PC-9 (cell line): ENCODE results near the gene HOXB3. TPM values are rescaled to one million over a fixed set of nuclear protein-coding genes. Genes with fewer than 3 reads are reported as not detected.

Experiments
- BruUV-seq: library from RNA; stranded (reverse); fragments of 400-500 nt; replicated peaks from 2 replicates; lab custom pipeline; 2021; lab: Mats Ljungman, UMichigan
- CTCF ChIA-PET: fragments of 300-600 bp; sonication (Branson Sonifier 250); formaldehyde crosslinking; loops from one replicate; lab custom pipeline; 2022; ENCODE audit warnings: antibody characterized with exemption; lab: Charles Lee
- POLR2A ChIA-PET: fragments of 300-600 bp; sonication (Branson Sonifier 250); formaldehyde crosslinking; loops from one replicate; lab custom pipeline; 2022; ENCODE audit warnings: antibody characterized with exemption; ENCODE audit not compliant: unreplicated experiment; lab: Charles Lee
- DNase-seq, 2 experiments: peaks; one replicate each; pipeline versions ENCODE4 v3.0.0 to v3.0.0-alpha.2; 2015 to 2022; ENCODE audit warnings: mixed read lengths in 1 of 2
- H2AFZ ChIP-seq: fragments of 200-600 bp; sonication (generic); 2 replicates; pipeline ENCODE4 v1.8.1; 2017; ENCODE audit warnings: antibody characterized with exemption
- H3F3A ChIP-seq: fragments of 200-600 bp; sonication (generic); 2 replicates; pipeline ENCODE4 v1.8.1; 2017; ENCODE audit warnings: antibody characterized with exemption, mild to moderate bottlenecking, low read depth; ENCODE audit not compliant: insufficient read depth
- H3K27ac ChIP-seq: fragments of 200-600 bp; sonication (generic); 2 replicates; pipeline ENCODE4 v1.6.1; 2016; ENCODE audit warnings: mixed run types
- H3K27me3 ChIP-seq: fragments of 200-600 bp; sonication (generic); 2 replicates; pipeline ENCODE4 v1.6.1; 2016; ENCODE audit warnings: low read depth, mixed run types; ENCODE audit not compliant: insufficient read depth
- H3K36me3 ChIP-seq: fragments of 200-600 bp; sonication (generic); 2 replicates; pipeline ENCODE4 v1.6.1; 2016; ENCODE audit warnings: low read depth, mixed run types
- H3K4me1 ChIP-seq: fragments of 200-600 bp; sonication (generic); replicated peaks from 2 replicates; pipeline ENCODE4 v1.6.1; 2016; ENCODE audit warnings: mixed run types; ENCODE audit not compliant: insufficient read depth
- H3K4me2 ChIP-seq: fragments of 200-600 bp; sonication (generic); 2 replicates; pipeline ENCODE4 v1.6.1; 2017; ENCODE audit warnings: mixed run types
- H3K4me3 ChIP-seq: fragments of 200-600 bp; sonication (generic); 2 replicates; pipeline ENCODE4 v1.6.1; 2016; ENCODE audit warnings: mixed run types
- H3K79me2 ChIP-seq: fragments of 200-600 bp; sonication (generic); 2 replicates; pipeline ENCODE4 v1.6.1; 2017; ENCODE audit warnings: low read depth, mixed run types
- H3K9me2 ChIP-seq: fragments of 200-600 bp; sonication (generic); 2 replicates; pipeline ENCODE4 v1.8.1; 2017; ENCODE audit warnings: mild to moderate bottlenecking; ENCODE audit not compliant: insufficient read depth
- H3K9me3 ChIP-seq: fragments of 200-600 bp; sonication (generic); 2 replicates; pipeline ENCODE4 v1.8.1; 2016; ENCODE audit warnings: low read depth; ENCODE audit not compliant: insufficient read depth
- H4K20me1 ChIP-seq: fragments of 200-600 bp; sonication (generic); 2 replicates; pipeline ENCODE4 v1.8.1; 2017; ENCODE audit not compliant: insufficient read depth
- CTCF ChIP-seq: fragments of 200-600 bp; sonication (generic); conservative IDR thresholded peaks from 2 replicates; pipeline ENCODE4 v1.6.1; 2017; ENCODE audit warnings: mixed run types, antibody characterized with exemption, mild to moderate bottlenecking, moderate library complexity
- EZH2 ChIP-seq: fragments of 200-600 bp; sonication (generic); IDR thresholded peaks from 2 replicates; pipeline ENCODE4 v1.8.0; 2017; ENCODE audit warnings: antibody characterized with exemption, low read depth
- intact Hi-C: fragments of 100-400 bp; cut with micrococcal nuclease; formaldehyde crosslinking; loops from one replicate; pipeline ENCODE4 v1.10.0; 2022; ENCODE audit not compliant: unreplicated experiment
- total RNA-seq: library from RNA; stranded (reverse); gene quantifications from 2 replicates; pipeline ENCODE4 v1.2.3, GENCODE V29; 2021

Gene HOXB3
- total RNA-seq, 1 experiment from 2014 or later, result 19.1 TPM

- no peak for DNase-seq
- Histone ChIP-seq H3K27me3 (peaks cover 36% of the 10 kb centered on the region; the same call in 1 of the 2 replicates), H3K36me3 (no peaks in the 10 kb centered on the region), H3K9me3 (no peaks in the 10 kb centered on the region), H3F3A (peaks cover 15% of the 10 kb centered on the region; the same call in 1 of the 2 replicates), H3K4me2 (0 out of 2 replicates have a peak overlapping the region, but pooled peaks have one; percentile 96), H2AFZ (no peak overlapping the region), H3K79me2 (no peaks in the 10 kb centered on the region), H3K9me2 (no peaks in the 10 kb centered on the region), H3K4me1 (peaks cover 3% of the 10 kb centered on the region; the same call in 1 of the 2 replicates), H4K20me1 (no peaks in the 10 kb centered on the region; the same call in 1 of the 2 replicates), H3K27ac (no peak overlapping the region), H3K4me3 (no peak overlapping the region)
- CTCF ChIA-PET, result interaction anchor here (0.5 to 3.0 kb wide), 2 partner anchors 8 to 18 kb away, joined by 3 to 9 read pairs; no protein-coding TSS in a partner anchor
- TF ChIP-seq CTCF (no peak), EZH2 (no peak)
- intact Hi-C loops, result no loop called here
- BruUV-seq, result no TSS peak
- POLR2A ChIA-PET, result interaction anchor here (0.7 kb wide), 1 partner anchor 571 kb away, joined by 3 read pairs; no protein-coding TSS in a partner anchor
These were observed 37.8 kb upstream of the HOXB3 start for GRCh38 chr17:48627623-48628521.

- peak overlapping the region; percentile 70 for H3K4me3 ChIP-seq
- DNase-seq, result no peak
- TF ChIP-seq CTCF (no peak), EZH2 (no peak)
- POLR2A ChIA-PET, result no interaction called here
- peaks cover 3% of the 10 kb centered on the region; the same call in 1 of the 2 replicates for H3K4me1 ChIP-seq
- peaks cover 28% of the 10 kb centered on the region; the same call in 1 of the 2 replicates for H3K27me3 ChIP-seq
- H3K9me2 ChIP-seq, result no peaks in the 10 kb centered on the region
- intact Hi-C loops, result no loop called here
- BruUV-seq, result no TSS peak
- H3K79me2 ChIP-seq, result no peaks in the 10 kb centered on the region
- CTCF ChIA-PET, result interaction anchor here (3.0 kb wide), 1 partner anchor 9 kb away, joined by 9 read pairs; no protein-coding TSS in a partner anchor
- no peak overlapping the region for H3K27ac ChIP-seq
- no peaks in the 10 kb centered on the region for H3K36me3 ChIP-seq
- no peaks in the 10 kb centered on the region for H3K9me3 ChIP-seq
- H2AFZ ChIP-seq, result peak overlapping the region; percentile 86
- peaks cover 13% of the 10 kb centered on the region; the same call in 1 of the 2 replicates for H3F3A ChIP-seq
- peak overlapping the region; percentile 96 for H3K4me2 ChIP-seq
- no peaks in the 10 kb centered on the region; the same call in 1 of the 2 replicates for H4K20me1 ChIP-seq
These were observed 37.1 kb upstream of the HOXB3 start for GRCh38 chr17:48627118-48627597.
